ENCODE measurements around the gene CORO6. TPM values are rescaled to one million over a fixed set of nuclear protein-coding genes. Genes with fewer than 3 reads are reported as not detected.

CORO6 gene
- total and polyA plus RNA-seq, 2 of the 13 experiments (the other 11 are each of a cell fraction or from before 2014, with no cell fraction given) = 0.42 to 0.82 TPM

- TF ChIP-seq DMAP1 (CRISPR knock-in tag; IDR thresholded peaks at IDR 0.05) = 0 out of 2 replicates have a peak, but pooled peaks have one; percentile 5
- TF ChIP-seq ZNF124 (CRISPR knock-in tag; IDR thresholded peaks at IDR 0.05) = 0 out of 2 replicates have a peak, but pooled peaks have one; percentile 50
- TF ChIP-seq ZNF318 (CRISPR knock-in tag; IDR thresholded peaks at IDR 0.05) = no peak
- no peak for TF ChIP-seq ZNF660 (CRISPR knock-in tag; IDR thresholded peaks at IDR 0.05; ENCODE audit: borderline replicate concordance, low read depth)
- 0 out of 2 replicates have a peak, but pooled peaks have one; percentile 26 for TF ChIP-seq MED1 (CRISPR knock-in tag; IDR thresholded peaks at IDR 0.05)
- TF ChIP-seq ZNF547 (CRISPR knock-in tag; IDR thresholded peaks at IDR 0.05) = peak; percentile 60; the same call in 1 of the 2 replicates
- peak; percentile 56 for TF ChIP-seq SAP130 (CRISPR knock-in tag; IDR thresholded peaks at IDR 0.05; ENCODE audit: low read depth)
- peak; percentile 62 for TF ChIP-seq ZNF772 (CRISPR knock-in tag; IDR thresholded peaks at IDR 0.05)
- peak; percentile 61; the same call in 1 of the 2 replicates for TF ChIP-seq POGK (CRISPR knock-in tag; conservative IDR thresholded peaks at IDR 0.05)
- 0 out of 2 replicates have a peak, but pooled peaks have one; percentile 39 for TF ChIP-seq MAF1 (CRISPR knock-in tag; IDR thresholded peaks at IDR 0.05; ENCODE audit: borderline replicate concordance)
- peak; percentile 73 for TF ChIP-seq KDM2A (CRISPR knock-in tag; IDR thresholded peaks at IDR 0.05; ENCODE audit: borderline replicate concordance, low read depth)
- peak; percentile 22; the same call in 1 of the 2 replicates for TF ChIP-seq CHD2 (IDR thresholded peaks at IDR 0.05; ENCODE audit: low read depth, low read length)
- TF ChIP-seq ZNF205 (CRISPR knock-in tag; IDR thresholded peaks at IDR 0.05) = peak; percentile 18; the same call in 1 of the 2 replicates
- no peak for TF ChIP-seq MAZ (IDR thresholded peaks at IDR 0.05; ENCODE audit: borderline replicate concordance, low read depth, low read length)
- TF ChIP-seq MAZ (CRISPR knock-in tag; IDR thresholded peaks at IDR 0.05; ENCODE audit: low read depth) = peak; percentile 51; the same call in 1 of the 2 replicates
- TF ChIP-seq RBFOX2 (IDR thresholded peaks at IDR 0.05; ENCODE audit: low read depth, low read length) = no peak; the same call in 1 of the 2 replicates
- no peak for TF ChIP-seq PRDM4 (CRISPR knock-in tag; IDR thresholded peaks at IDR 0.05; ENCODE audit: borderline replicate concordance)
These were observed 5.0 kb downstream of the CORO6 start (continued) for GRCh38 chr17:29617481-29618271.
